Omental fat pad (tissue), 4 donors: Measurements from ENCODE around the gene ZNF862. TPM values are rescaled to one million over a fixed set of nuclear protein-coding genes. Genes with fewer than 3 reads are reported as not detected.

Source experiments
- ATAC-seq: fragments of 150-250 bp; one replicate; pipeline ENCODE4 v1.9.1; 2016; ENCODE audit warnings: mild to moderate bottlenecking, moderate library complexity; ENCODE audit not compliant: low FRiP score
- DNase-seq: peaks from one replicate; pipeline ENCODE4 v3.0.0-alpha.2; 2019; ENCODE audit warnings: low spot score
- total RNA-seq, 4 donors: library from RNA; depleted of rRNA; stranded (reverse); fragments of >200 nt; gene quantifications; one replicate each; pipeline ENCODE4 v1.1.0, GENCODE V29; 2016
- TF ChIP-seq, protein P1 (sequence below), 3 donors: fragments of 450-650 bp; IDR thresholded peaks; one replicate each; pipeline ENCODE4 v1.5.1; 2016 to 2017; ENCODE audit warnings: antibody characterized with exemption in 3 of 3, mild to moderate bottlenecking in 3 of 3, moderate library complexity in 2 of 3

ZNF862 gene
- total RNA-seq, 4 donors from 2014 or later = 4.4 to 20.6 (median 10.4) TPM

DNA sequence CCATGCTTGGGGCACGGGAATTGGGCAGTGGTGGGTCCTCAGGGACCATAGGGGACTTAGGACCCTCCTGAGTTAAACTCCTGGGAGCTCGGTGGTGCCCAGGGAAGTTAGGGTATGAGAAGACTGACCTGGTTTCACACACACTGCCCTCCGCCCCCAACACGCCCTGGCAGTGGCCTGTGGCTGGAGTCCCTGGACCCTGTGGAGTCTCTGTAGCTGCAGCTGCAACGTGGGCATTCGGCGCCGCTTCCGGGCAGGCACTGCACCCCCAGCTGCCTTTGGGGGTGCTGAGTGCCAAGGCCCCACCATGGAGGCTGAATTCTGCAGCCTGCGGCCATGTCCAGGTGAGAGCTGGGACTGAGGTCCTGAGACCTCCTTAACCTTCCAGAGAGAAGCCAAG is 29.9 kb upstream of the ZNF862 start:
- DNase-seq (no peak), ATAC-seq (no peak)
- TF ChIP-seq, protein P1, sequence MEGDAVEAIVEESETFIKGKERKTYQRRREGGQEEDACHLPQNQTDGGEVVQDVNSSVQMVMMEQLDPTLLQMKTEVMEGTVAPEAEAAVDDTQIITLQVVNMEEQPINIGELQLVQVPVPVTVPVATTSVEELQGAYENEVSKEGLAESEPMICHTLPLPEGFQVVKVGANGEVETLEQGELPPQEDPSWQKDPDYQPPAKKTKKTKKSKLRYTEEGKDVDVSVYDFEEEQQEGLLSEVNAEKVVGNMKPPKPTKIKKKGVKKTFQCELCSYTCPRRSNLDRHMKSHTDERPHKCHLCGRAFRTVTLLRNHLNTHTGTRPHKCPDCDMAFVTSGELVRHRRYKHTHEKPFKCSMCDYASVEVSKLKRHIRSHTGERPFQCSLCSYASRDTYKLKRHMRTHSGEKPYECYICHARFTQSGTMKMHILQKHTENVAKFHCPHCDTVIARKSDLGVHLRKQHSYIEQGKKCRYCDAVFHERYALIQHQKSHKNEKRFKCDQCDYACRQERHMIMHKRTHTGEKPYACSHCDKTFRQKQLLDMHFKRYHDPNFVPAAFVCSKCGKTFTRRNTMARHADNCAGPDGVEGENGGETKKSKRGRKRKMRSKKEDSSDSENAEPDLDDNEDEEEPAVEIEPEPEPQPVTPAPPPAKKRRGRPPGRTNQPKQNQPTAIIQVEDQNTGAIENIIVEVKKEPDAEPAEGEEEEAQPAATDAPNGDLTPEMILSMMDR (IDR thresholded peaks at IDR 0.05) = no peak

DNA sequence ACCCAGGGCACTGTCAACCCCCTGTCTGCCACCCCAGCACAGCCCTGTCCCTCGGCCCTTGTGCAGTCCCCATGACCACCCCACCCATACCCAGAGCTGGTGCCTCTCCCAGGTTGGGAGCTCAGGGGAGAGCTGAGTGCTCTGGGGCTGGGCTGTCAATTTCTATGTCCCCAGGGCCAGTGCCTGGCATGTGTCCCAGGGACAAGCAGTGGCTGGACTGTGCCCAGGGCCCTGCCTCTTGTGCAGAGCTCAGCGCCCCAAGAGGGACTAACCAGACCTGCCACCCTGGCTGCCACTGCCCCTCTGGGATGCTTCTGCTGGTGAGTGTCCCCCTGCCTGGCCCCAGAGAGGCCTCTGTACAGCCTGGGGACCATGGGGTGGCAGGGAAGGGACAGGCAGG is 29.0 kb upstream of the ZNF862 start:
- TF ChIP-seq, protein P1 (IDR thresholded peaks at IDR 0.05) = no peak
- DNase-seq = no peak
- ATAC-seq = no peak

DNA sequence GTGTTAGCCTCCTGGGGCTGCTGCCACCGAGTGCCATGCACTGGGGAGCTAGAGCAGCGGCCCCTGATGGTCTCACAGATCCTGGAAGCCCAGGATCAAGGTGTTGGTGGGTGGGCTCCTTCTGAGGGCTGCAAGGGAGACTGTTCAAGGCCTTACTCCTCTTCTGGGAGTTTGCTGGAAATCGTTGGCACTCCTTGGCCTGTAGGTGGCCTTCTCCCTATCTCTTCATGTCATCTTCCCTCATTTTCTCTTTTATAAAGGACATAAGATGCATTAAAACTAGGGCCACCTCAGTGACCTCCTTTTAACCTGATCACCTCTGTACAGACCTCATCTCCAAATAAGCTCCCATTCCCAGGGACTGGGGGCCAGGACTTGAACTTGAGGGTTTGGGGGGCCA is 27.0 kb upstream of the ZNF862 start:
- TF ChIP-seq, protein P1 (IDR thresholded peaks at IDR 0.05) = no peak
- ATAC-seq (no peak), DNase-seq (no peak)

DNA sequence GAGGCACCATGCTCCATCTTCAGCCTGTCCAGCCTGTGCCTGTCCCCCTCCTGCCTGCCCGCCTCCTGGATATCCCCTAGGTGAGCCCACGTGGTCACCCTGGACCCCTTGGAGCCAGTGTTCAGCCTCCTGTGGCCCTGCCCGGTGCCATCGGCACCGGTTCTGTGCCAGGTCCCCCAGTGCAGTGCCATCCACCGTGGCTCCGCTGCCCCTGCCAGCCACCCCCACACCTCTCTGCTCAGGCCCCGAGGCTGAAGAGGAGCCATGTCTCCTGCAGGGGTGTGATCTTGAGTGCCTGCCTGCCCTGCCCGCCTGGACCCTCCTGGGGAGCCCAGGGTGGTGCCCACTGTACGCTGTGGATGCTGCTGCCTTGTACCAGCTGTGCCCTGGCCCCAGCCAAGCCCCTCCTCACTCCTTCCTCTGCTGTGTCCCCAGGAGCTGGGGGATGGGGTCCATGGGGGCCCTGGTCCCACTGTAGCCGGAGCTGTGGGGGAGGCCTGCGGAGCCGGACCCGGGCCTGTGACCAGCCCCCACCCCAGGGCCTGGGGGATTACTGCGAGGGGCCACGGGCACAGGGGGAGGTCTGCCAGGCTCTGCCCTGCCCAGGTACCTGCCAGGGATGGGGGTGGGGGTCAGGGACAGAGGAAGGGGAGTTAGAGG is 26.2 kb upstream of the ZNF862 start:
- TF ChIP-seq, protein P1 (IDR thresholded peaks at IDR 0.05) = no peak
- ATAC-seq (no peak), DNase-seq (no peak)

DNA sequence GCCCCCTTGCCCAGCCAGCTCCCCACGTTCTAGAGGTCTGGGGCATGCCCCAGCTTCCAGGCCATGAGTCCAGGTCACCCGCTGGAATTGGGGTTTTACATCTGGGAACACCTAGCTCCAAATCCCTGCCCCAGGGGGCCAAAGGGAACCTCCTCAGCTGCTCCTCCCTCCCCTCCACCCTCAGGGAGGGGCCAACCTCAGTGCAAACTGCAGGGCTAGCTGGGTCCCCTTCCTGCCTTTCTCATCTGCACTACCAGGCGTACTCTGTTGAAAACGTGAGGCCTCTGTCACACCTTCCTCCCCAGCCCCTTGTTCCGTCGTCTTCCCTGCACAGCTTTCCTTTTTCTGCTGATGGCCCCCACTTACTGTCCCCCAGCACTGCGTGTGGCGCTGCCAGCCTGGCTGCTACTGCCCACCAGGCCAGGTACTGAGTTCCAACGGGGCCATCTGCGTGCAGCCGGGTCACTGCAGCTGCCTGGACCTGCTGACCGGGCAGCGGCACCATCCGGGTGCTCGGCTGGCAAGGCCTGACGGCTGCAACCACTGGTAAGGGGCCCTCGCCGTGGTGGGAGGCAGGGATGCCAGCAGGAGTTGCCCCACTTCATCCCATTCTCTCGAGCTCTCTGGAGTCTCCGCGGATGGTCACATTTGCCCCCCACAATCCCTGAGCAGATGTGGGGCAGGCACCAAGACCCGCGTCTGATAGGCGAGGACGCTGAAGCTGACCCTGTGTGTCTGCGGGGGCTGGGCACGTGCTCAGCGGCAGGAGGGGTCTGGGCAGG is 24.7 kb upstream of the ZNF862 start:
- no peak for ATAC-seq
- DNase-seq = no peak
- TF ChIP-seq, protein P1 (IDR thresholded peaks at IDR 0.05) = no peak

DNA sequence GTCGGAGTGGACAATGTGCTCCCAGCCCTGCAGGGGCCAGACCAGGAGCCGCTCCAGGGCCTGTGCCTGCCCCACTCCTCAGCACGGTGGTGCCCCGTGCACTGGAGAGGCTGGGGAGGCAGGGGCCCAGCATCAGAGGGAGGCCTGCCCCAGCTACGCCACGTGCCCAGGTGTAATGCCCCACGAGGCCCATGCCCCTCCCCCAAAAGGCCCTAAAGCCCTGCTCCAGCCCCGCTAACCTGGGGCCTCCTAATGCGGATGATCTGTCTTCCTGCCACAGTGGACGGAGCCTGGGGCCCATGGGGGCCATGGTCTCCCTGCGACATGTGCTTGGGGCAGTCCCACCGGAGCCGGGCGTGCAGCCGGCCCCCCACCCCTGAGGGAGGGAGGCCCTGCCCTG is 23.7 kb upstream of the ZNF862 start:
- ATAC-seq (no peak), DNase-seq (no peak)
- TF ChIP-seq, protein P1 (IDR thresholded peaks at IDR 0.05) = no peak

DNA sequence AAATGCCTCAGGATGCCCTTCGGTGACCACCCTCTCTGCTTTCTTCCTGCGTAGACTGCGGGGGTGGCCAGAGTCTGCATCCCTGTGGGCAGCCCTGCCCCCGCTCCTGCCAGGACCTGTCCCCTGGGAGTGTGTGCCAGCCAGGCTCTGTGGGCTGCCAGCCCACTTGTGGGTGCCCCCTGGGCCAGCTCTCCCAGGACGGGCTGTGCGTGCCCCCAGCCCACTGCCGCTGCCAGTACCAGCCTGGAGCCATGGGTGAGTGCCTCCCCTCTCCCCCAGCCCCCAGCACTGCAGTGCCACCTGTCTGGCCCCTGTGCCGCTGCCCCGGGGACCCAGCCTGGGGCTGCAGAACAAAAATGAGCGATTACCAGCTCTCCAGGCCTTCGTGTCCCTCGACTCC is 23.1 kb upstream of the ZNF862 start:
- DNase-seq (no peak), ATAC-seq (no peak)

More for the DNA sequence above, 23.1 kb upstream of the ZNF862 start:
- TF ChIP-seq, protein P1 (IDR thresholded peaks at IDR 0.05) = no peak
